Lower leg skin (tissue), 4 donors: ENCODE data around the gene AMELX. TPM values are rescaled to one million over a fixed set of nuclear protein-coding genes. Genes with fewer than 3 reads are reported as not detected.

Source experiments
- DNase-seq, 2 donors: peaks; one replicate each; pipeline ENCODE4 v3.0.0-alpha.2; 2019; ENCODE audit warnings: low spot score in 2 of 2
- H3K4me3 ChIP-seq: fragments of 200-600 bp; sonication (generic); 2 replicates; pipeline ENCODE4 v1.5.1; 2017; ENCODE audit warnings: mild to moderate bottlenecking, low read depth; ENCODE audit not compliant: poor library complexity, severe bottlenecking
- POLR2A ChIP-seq, 2 donors: fragments of 450-650 bp; IDR thresholded peaks; one replicate each; pipeline ENCODE4 v1.6.1; 2016 to 2017; ENCODE audit warnings: antibody characterized with exemption in 2 of 2, mild to moderate bottlenecking in 1 of 2, moderate library complexity in 1 of 2
- WGBS, 2 donors: methylation state at CpG; one replicate each; pipeline ENCODE4 v1.1.5; 2018; 5-methylcytosine and 5-hydroxymethylcytosine counted together
- intact Hi-C: fragments of 100-400 bp; cut with DNase I; formaldehyde crosslinking; loops from one replicate; pipeline ENCODE4 v1.15.0; 2023; ENCODE audit warnings: low total_unique reads
- total RNA-seq, 4 donors: library from RNA; depleted of rRNA; stranded (reverse); fragments of >200 nt; gene quantifications; one replicate each; pipeline ENCODE4 v1.1.0, GENCODE V29; 2016
- TF ChIP-seq, protein P1 (sequence below), 3 donors: fragments of 450-650 bp; IDR thresholded peaks; one replicate each; pipeline ENCODE4 v1.5.1; 2016; ENCODE audit warnings: antibody characterized with exemption in 3 of 3, mild to moderate bottlenecking in 3 of 3, moderate library complexity in 2 of 3

Gene AMELX
- total RNA-seq, 4 donors from 2014 or later: not detected

DNA sequence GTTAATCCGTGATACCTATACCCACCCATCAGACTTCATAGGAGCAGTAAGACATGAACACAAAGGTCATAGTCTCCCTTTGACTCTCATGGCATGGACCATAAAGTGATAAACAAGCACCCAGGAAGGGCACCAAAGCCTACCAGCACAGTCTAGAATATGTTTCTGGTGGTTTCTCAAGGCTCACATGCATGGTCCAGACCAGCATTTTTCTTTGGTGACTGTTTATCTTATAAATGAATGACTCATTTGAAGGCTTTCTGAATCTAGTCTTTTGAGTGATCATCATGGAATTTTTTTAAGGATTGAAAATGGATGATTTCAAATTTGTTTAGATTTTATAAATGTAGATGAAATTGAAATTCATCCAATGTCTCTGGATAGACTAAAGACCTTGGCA is 32.0 kb upstream of the AMELX start:
- DNase-seq: no peak
- WGBS, 2 donors: 76 to 91% methylated on average over 1 of the region's 1 CpG
- intact Hi-C loops: no loop called here
- TF ChIP-seq POLR2A (IDR thresholded peaks at IDR 0.05): no peak
- TF ChIP-seq, protein P1, sequence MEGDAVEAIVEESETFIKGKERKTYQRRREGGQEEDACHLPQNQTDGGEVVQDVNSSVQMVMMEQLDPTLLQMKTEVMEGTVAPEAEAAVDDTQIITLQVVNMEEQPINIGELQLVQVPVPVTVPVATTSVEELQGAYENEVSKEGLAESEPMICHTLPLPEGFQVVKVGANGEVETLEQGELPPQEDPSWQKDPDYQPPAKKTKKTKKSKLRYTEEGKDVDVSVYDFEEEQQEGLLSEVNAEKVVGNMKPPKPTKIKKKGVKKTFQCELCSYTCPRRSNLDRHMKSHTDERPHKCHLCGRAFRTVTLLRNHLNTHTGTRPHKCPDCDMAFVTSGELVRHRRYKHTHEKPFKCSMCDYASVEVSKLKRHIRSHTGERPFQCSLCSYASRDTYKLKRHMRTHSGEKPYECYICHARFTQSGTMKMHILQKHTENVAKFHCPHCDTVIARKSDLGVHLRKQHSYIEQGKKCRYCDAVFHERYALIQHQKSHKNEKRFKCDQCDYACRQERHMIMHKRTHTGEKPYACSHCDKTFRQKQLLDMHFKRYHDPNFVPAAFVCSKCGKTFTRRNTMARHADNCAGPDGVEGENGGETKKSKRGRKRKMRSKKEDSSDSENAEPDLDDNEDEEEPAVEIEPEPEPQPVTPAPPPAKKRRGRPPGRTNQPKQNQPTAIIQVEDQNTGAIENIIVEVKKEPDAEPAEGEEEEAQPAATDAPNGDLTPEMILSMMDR (IDR thresholded peaks at IDR 0.05): no peak
- no peak overlapping the region for H3K4me3 ChIP-seq

DNA sequence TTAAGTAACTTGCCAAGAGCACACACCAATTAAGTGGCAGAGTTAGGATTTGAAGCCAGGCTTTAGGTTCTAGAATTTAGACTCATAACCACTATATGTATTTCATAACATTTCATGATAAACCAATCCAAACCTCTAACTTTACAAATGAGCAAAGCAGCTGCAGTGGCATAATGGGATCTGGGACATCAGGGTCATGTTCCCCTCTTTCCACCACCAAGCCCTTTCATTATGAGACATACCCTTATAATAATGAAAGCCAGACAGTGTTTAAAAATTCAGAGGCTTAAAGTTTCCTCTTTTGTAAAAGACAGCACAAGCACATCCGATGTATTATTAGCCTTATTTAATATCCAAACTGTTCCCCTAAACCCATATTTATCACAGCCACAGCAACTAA is 28.3 kb upstream of the AMELX start:
- no peak for TF ChIP-seq POLR2A (IDR thresholded peaks at IDR 0.05)
- TF ChIP-seq, protein P1 (IDR thresholded peaks at IDR 0.05): no peak
- intact Hi-C loops: no loop called here
- WGBS, 2 donors: 43 to 46% methylated on average over 1 of the region's 1 CpG
- no peak for DNase-seq
- H3K4me3 ChIP-seq: no peak overlapping the region

DNA sequence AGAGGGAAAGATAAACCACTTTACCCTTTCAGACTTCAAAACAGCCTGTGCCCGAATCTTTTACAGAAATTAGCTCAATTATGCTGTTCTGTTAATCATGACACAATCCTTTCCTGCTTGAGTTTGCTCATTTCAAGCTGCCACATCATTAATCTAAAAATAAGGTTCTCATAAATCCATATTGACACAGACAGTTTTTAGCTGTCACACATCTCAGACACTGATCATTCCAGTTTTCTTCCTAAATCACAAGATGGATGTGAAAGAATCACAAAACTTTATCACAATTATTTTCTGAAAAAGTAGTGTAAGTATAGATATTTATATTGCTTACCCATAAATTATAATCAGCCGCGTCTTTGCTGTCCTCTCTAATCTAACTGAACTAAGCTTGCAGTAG is 27.9 kb upstream of the AMELX start:
- no peak overlapping the region for H3K4me3 ChIP-seq
- DNase-seq: no peak
- 40 to 57% methylated on average over 3 of the region's 3 CpGs for WGBS, 2 donors
- intact Hi-C loops: no loop called here
- TF ChIP-seq, protein P1 (IDR thresholded peaks at IDR 0.05): no peak
- no peak for TF ChIP-seq POLR2A (IDR thresholded peaks at IDR 0.05)

DNA sequence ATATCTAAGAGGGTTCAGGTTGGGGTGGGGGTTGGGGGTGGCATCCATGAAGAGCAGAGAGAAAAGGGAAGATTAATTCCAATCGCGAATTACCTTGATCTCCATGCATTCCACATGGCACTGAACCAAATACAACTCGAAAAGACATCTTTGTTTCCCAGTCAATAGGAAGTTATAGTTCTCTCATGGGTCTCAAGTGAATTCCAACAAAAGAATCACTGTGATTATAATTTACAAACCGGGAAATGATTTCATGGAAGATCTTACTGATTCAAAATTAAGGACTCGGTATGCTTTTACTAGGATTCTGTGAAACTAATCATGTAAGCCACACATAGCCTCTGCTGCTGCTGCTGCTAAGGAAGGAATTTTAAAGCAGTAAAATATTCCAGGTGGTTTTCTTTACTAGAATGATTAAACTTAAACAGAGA is 26.6 kb upstream of the AMELX start:
- no peak for DNase-seq
- H3K4me3 ChIP-seq: no peak overlapping the region
- 37 to 45% methylated on average over 5 of the region's 5 CpGs for WGBS, 2 donors
- intact Hi-C loops: no loop called here
- TF ChIP-seq POLR2A (IDR thresholded peaks at IDR 0.05): no peak
- TF ChIP-seq, protein P1 (IDR thresholded peaks at IDR 0.05): no peak

DNA sequence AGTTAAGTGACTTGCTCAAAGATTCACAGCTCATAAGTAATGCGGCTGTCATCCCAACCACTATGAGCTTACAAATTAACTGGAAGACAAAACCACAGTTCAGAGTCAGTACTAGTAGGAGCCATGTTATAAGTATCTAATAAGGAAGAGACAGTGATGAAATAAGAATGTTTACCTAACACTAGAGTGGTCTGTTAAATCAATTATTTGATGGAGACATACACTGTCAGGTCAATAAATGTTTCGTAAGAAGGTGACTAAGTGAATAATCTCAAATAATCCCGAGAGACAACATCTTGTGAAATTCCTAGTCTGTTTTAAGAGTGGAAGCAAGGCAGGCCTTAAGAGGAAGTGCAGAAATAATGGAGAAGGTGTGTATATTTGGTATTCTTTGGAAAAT is 25.8 kb upstream of the AMELX start:
- DNase-seq: no peak
- H3K4me3 ChIP-seq: no peak overlapping the region
- intact Hi-C loops: no loop called here
- TF ChIP-seq POLR2A (IDR thresholded peaks at IDR 0.05): no peak
- TF ChIP-seq, protein P1 (IDR thresholded peaks at IDR 0.05): no peak
- WGBS, 2 donors: 69 to 82% methylated on average over 3 of the region's 3 CpGs

DNA sequence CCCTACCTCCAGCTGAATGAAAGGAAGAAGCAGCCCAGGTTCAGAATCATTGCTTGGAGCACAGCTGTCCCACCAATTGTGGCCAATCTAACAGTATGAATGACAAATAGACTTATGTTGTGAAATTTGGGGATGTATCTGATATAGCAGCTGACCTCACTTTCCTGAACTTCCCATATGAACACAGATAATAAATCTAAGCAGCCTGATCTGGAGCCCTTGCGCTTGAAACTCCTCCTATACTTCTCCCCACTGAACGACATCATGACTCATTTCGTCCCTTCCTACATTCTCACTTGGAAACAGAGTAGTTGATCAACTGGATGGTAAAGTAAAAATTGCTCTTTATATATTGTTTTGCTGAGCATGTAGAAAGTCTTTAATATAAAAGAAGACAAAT is 24.2 kb upstream of the AMELX start:
- intact Hi-C loops: no loop called here
- TF ChIP-seq, protein P1 (IDR thresholded peaks at IDR 0.05): no peak
- TF ChIP-seq POLR2A (IDR thresholded peaks at IDR 0.05): no peak
- DNase-seq: no peak
- no peak overlapping the region for H3K4me3 ChIP-seq
- 66 to 70% methylated on average over 3 of the region's 3 CpGs for WGBS, 2 donors
